GM12872 (cell line): Measurements from ENCODE around the gene MOCS2.

Experiments
- TF ChIP-seq, protein P1 (sequence below): IDR thresholded peaks from 3 replicates; pipeline ENCODE4 v1.5.1; 2011; ENCODE audit warnings: low read depth, mild to moderate bottlenecking, low read length, moderate library complexity; ENCODE audit not compliant: insufficient read depth

MOCS2 gene

DNA sequence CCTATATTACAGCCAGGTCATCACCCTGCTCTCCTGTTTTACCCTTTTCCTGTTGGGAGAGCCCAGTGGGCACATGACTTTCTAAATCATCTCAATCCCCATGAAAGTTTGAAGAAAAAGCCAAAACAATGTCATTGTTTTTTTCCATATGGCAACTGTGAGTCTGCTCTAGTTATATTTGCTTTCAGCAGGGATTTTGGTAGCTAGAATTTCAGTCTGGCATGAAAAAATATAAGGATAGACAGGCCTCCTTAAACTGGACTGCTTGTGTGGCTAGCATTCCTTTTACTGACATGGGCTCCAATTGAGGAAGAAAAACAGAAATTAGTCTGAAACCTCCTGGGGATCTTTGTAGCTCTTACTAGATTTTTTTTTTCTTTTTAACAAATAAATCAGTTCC, 25.6 kb downstream of the MOCS2 start:
- TF ChIP-seq, protein P1, sequence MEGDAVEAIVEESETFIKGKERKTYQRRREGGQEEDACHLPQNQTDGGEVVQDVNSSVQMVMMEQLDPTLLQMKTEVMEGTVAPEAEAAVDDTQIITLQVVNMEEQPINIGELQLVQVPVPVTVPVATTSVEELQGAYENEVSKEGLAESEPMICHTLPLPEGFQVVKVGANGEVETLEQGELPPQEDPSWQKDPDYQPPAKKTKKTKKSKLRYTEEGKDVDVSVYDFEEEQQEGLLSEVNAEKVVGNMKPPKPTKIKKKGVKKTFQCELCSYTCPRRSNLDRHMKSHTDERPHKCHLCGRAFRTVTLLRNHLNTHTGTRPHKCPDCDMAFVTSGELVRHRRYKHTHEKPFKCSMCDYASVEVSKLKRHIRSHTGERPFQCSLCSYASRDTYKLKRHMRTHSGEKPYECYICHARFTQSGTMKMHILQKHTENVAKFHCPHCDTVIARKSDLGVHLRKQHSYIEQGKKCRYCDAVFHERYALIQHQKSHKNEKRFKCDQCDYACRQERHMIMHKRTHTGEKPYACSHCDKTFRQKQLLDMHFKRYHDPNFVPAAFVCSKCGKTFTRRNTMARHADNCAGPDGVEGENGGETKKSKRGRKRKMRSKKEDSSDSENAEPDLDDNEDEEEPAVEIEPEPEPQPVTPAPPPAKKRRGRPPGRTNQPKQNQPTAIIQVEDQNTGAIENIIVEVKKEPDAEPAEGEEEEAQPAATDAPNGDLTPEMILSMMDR: no peak

DNA sequence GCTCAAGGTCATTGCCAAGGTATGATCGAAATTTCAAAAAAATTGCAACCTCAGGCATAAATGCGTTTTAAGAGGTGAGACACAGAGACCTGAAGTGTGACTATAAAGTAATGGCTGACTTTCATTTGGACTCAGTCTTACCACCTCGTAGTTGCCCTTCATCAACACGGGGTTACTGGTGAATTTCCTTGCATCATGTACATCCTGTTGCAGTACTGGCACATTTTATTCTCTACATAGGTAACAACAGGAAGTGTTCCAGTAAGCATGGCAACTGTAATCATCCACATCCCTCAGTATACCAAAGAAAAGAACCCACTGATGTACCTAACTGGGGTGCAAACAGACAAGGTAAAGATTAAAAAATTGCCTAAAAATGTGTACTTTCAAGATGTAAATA, 29.3 kb downstream of the MOCS2 start:
- TF ChIP-seq, protein P1: no peak

DNA sequence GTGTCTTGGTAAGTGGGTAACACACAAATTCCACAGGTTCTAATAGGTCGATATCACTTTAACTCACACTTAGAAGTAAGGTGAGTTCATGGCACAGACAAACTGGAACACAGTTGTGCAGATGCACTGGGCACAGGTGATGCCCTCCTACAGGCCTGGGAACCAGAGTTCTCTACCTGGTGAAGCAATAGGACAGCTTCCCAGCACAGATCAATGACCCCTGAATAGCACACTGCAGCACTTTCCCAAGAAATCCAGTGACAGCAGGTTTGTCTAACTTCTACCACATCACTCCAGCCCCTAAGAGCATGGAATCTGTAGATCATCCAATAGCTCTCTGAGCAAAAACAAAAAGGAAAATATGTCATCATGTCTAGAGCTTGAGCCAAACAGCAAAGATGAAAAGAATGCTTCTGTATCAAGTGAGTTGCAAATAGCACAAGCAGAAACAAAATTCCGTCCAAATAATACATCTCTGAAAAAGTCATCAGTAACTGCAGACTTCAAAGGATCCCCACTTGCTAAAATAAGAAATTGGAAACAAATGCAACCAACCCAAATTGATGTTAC, 33.5 kb downstream of the MOCS2 start:
- TF ChIP-seq, protein P1: no peak

DNA sequence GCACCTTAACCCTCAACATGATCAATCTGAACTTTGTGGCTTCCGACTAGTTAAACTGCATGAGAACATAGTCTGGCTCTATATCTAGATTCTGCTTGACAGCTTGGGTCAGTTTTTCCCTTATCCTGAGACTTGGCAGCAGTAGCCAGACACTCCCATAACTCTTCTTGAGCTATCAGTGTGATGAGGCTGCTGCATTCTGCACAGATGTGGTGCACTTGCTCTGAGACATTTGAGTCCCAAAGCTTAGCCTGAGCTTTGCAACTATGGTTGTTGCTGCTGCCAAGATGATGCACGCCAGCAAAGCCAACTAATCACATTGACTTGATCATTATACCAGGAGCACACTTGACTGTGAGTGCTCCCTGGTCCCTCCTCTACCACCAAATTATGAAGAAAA, 36.2 kb downstream of the MOCS2 start:
- TF ChIP-seq, protein P1: no peak

DNA sequence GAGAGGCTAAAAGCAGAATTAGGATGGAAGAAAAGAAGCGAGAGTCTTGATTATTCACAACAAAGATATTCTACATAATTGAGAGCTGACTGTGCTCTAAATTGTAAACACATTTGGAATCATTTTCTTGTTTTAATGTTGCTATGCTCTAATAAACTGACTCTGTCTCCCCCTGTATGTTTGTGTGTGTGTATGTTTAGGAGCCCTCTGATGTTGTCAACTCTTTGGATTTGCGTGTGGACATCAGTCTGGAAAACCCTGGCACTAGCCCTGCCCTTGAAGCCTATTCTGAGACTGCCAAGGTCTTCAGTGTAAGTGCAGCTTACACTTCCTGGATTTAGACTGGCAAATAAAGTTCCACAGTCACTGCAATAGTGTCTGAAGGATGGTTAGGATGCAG, 37.8 kb downstream of the MOCS2 start:
- TF ChIP-seq, protein P1: no peak

DNA sequence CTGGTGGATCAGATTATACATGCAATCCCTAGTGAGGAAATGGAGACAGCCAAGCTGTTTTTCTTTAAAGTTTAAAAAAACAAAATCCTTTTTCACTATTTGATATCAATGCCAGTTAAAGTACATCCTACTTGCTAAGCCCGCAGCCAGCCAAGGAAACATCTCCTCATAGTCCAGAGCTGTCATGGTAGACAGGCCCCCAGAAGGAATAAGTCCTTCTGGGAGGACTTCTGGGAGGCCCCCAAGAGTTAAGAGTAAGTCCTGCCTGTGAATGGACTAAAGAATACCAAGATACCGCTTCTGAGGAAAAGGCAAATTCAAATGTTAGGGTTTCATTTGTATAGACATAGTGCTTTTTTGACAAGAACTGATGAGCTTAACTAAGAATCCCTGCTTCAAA, 38.3 kb downstream of the MOCS2 start:
- TF ChIP-seq, protein P1: no peak

DNA sequence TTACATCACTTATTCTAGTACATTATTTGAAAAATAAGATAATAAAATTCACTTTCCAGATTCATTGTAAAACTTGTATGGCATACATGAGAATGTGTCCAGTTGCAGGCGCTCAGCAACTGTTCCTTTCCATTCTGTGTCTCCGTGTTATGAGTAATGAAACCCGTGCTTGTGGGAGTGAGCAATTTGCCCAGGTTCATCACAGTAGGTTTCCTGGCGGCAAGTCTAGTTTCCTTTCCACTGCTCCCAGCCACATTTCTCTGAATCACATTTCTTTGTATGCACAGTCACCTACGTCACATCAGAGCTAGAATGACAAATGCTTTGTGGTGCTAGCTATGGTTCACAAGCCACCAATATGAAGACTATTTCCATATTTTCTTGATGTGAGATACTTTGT, 39.9 kb downstream of the MOCS2 start:
- TF ChIP-seq, protein P1: no peak
